GM04504 (cell line): ENCODE data around the gene FAM72A.
"Not testable (repeated sequence)": the region's sequence is repeated elsewhere in the genome, so short reads cannot be mapped to it uniquely, and the experiment has no call there.

Source experiments
- DNase-seq: peaks from one replicate; pipeline ENCODE4 v3.0.0-alpha.2; 2012; ENCODE audit warnings: low read depth

FAM72A gene

GRCh38 chr1:206215600-206216392 is 13.2 kb upstream of the FAM72A start:
- DNase-seq = not testable (repeated sequence)

- DNase-seq = not testable (repeated sequence)
Observed at GRCh38 chr1:206210802-206211201, 8.2 kb upstream of the FAM72A start.

- not testable (repeated sequence) for DNase-seq
Observed at GRCh38 chr1:206205569-206205968, 2.9 kb upstream of the FAM72A start.

DNA sequence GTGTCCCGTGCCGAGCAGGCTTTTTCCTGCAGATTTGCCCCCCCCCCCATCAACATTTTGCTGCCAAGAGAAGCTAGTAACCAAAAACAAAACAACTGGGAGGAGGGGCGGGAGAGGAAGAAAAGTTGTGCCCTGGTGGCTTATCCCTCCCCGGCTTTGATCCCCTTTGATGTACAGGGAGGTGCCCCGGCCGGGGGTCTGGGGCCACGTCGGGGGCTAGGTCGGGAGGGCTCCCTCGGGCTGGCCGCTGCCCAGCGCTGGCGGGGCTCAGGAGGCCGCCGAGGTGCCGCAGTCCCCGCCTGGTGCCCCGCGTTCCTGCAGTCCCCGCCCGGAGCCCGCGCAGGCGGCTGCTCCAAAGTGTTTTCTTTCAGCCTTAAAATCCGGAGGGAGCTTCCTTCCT is 2.2 kb upstream of the FAM72A start:
- not testable (repeated sequence) for DNase-seq

DNA sequence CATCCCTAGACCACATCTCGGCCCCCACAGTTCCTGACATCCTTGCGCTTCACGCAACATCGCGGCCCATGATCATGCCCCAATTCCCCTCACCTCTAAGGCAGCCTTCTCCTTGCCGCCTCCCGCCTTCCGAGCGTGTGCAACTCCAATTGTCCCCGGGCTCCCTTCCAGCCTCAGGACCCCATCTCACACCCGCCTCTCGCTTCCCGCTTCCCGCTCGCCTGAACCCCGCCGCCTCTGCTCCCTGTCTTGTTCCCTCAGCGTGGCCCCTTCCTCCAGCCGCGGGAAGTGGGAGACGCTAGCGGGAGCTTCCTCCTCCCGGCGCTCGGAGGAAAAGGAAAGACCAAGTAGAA is 1.5 kb upstream of the FAM72A start:
- not testable (repeated sequence) for DNase-seq

DNA sequence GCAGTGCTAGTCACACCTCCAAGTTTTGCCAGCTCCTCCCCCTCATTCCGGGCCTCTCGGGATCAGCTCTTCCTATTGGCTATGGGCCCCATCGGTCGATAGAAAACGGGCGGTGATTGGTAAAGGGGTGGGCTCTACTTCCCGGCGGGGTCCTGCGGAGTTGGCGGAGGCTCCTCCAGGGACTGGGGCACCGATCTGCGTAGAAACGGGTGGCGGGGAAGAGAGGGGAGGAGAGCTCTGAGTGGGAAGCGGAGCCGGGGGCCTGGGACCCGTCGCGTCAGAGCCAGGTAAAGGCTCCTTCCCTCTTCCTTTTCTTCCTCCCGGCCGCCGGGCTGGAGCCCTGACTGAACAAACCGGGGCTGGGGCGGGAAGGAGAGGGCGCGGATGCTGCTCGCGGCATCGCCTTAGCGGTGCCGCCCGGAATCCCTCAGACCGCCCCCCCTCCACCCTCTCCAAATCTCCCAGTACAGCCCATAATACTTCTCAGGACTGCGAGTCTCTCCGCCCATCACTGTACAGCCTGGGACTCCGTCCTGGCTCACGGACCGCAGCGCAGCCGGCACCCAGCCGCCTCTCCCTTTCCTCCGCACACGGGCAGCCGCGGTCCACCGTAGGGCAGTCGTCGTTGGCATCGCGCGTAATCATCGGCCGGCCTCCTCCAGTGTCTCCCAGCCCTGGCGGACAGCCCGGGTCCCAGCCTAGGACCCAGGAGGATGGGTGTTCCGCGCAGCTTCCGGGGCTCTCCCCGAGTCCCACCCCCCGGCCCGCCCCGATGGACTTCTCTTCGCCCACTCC is 922 bp upstream of the FAM72A start, which contains the start of gene SRGAP2:
SRGAP2 (plus strand) TSS at position 178 of the 795 bp plus-strand sequence. CDS start 2,430 bp downstream, outside the sequence.
- DNase-seq = peak; percentile 38

DNA sequence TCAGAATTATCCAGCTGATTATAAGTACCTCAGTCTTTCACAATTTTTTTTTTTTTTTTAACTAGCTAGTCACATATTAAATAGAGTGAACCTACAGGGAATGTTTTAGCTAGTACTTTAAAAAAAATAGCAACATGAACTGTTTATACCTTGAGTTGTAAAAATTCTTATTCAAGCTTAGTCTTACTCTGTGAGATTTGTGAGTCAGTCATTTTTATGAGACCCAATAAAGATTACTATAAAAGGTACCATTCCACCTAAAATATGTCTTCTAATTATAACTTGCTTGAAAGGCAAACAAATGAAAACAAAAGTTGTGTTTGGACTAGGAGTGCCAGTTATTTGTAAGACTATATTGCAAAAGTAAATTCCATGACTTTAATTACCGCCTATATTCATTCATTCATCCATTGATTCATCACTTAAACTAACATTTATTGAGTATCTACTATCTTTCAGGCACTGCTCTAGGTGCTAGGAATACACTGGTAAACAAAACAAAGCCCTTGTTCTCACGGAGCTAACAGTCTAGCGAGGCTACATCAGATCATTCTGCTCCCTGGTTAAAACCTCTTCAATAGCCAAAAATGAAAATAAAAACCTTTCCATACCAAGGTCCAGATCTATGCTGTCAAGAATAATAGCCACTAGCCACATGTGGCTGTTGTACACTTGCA is 5.8 kb downstream of the FAM72A start:
- DNase-seq = not testable (repeated sequence)

- DNase-seq = not testable (repeated sequence)
Observed at GRCh38 chr1:206195182-206195581, 7.5 kb downstream of the FAM72A start.

DNA sequence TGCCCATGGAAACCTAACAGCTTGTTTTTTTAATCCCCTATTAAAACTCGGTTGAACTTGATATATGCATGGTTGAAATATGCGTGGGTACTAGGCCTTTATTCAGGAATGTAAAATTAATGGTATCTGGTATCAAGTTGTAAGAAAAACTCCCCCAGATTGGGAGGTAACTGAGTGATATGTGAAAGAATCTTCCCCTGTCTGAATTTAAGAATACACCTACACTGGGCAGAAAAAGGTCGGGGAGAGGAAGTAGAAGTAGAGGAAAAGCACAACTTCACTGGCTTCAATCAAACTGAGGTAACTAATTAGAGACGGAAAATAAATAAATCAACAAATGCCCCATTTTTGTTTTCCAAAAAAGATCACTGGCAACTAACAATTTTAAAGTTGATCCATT is 15.8 kb downstream of the FAM72A start:
- not testable (repeated sequence) for DNase-seq

DNA sequence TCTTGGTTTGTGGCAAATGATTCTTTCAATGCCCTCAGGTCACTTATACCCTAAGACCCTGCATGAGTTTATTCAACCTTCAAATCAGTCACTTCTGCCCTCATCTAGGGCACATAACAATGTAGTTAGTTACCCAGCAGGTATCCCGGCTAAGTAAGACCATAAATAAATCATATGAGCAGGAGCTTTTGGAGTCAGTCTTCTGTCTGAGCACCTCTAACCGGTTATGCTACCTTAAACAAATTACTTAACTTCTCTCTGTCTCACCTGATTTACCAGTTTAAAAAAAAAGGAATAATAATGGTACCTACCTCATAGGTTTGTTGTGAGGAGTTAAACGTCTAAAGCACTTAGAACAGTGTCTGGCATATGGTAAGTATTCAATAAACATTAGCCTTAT is 16.9 kb downstream of the FAM72A start:
- not testable (repeated sequence) for DNase-seq

DNA sequence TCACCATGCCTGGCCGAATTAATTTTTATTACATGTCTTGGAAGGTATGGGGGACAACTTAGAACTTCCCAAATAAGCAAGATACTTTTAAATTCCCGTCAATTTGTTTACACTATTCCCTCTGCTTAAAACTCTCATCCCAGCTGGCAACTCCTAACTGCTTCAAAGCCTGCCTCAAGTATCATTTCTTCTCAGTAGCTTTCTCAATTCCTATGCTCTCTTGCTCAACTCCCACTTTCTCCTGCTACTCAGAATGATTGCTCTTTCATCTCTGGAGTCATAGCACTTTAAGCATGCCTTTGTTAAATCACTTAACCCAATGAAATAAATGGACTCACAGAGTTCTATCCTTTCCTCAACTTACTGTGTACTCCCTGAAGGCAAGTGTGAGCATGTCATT is 18.9 kb downstream of the FAM72A start:
- not testable (repeated sequence) for DNase-seq

- DNase-seq = not testable (repeated sequence)
Observed at GRCh38 chr1:206182368-206183317, 20.0 kb downstream of the FAM72A start.

DNA sequence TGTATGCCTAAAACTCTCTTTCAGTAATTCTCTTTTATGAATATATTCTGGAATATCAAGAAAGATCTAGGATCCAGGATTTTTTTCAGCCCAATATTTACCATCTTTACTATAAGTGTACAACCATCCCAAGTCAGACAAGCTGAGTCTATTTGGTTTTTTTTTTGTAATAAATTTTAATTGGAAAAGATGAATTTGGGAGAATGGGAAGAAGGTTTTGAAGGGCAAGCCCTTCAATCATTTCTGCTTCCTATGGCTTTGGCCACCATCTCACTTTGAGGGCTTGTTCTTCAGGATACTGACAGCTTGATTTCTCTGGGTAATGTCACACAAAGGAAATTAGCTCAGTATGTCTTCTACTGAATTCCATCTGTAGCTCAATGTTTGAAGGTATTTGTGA is 23.0 kb downstream of the FAM72A start:
- DNase-seq = not testable (repeated sequence)

- peak; percentile 41 for DNase-seq
Observed at GRCh38 chr1:206178061-206178989, 24.3 kb downstream of the FAM72A start.

- not testable (repeated sequence) for DNase-seq
Observed at GRCh38 chr1:206176114-206176502, 26.5 kb downstream of the FAM72A start.

DNA sequence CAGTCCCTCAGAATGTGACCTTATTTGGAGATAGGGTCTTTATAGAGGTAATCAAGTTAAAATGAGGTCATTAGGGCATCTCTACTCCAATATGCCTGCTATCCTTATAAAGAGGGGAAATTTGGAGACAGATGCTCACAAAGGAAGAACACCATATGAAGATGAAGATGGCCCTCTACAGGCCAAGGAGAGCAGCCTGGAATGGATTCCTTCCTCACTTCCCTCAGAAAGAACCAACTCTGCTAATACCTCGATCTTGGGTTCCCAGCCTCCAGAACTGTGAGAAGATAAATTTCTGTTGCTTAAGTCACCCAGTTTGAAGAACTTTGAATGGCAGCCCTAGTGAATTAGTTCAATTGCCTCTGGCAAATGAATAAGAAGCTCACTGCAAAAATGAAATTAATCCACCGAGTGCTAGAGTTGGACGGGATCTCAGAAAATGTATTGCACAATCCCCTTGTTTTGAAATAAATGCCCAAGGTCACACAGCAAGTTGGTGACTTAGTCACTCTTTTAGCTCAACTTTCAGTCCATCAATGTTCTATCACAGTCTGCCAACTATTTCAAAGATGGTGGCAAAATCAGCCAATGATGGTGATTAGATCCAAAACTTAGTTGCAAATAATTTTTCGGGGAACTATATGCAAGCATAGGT is 27.1 kb downstream of the FAM72A start:
- peak; percentile 29 for DNase-seq

DNA sequence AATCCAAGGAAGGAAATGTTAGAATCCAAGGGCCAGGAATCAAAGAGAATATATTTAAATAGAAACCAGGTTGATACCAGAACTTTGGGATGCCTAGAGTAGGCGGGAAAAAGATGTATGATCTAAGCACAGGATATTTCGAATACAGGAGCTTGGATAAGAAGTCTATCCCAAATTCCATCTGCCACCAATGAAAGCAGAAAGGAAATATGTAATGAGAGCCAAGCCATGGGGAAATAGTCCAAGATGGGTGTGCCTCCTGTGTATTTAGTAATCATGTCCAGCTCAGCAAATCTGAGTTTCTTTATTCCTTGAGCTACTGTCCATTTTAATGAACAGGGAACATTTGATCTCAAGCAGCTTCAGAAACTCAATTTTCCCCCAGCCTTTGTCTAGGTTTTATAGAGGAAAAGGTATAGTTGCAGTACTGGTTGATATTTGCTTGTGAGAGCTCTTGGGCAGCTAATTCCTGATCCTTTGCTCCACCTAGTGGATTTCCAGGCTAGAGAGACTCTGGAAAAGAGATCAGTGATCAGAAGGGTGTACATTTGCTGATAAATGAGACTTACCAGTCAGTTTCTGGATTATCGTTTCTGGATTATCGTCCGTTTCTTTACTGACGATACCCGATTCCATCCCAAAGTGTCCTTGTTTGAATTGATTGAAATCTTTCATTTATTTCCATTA is 28.3 kb downstream of the FAM72A start:
- not testable (repeated sequence) for DNase-seq

GRCh38 chr1:206173110-206173719 is 29.4 kb downstream of the FAM72A start:
- not testable (repeated sequence) for DNase-seq

DNA sequence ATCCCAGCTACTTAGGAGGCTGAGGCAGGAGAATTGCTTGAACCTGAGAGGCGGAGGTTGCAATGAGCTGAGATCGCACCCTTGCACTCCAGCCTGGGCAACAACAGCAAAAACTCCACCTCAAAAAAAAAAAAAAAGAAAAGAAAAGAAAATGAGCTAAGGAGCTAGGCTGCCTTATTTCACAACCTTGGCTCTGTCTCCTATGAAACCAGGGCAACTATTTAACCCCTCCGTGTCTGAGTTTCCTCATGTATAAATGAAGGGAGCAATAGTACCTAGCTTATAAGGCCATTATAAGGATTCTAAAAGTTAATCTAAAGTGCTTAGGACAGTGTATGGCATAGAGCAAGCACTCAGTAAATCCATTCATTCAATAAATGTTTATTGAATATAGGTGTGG is 32.8 kb downstream of the FAM72A start:
- DNase-seq = not testable (repeated sequence)
